K562 (cell line): Measurements from ENCODE around the gene LAPTM5. TPM values are rescaled to one million over a fixed set of nuclear protein-coding genes. Genes with fewer than 3 reads are reported as not detected.

ENCODE experiments used
- ARID4B ChIP-seq: sonication (generic); formaldehyde crosslinking; IDR thresholded peaks from 2 replicates; pipeline ENCODE4 v1.8.0; 2022; ENCODE audit warnings: mild to moderate bottlenecking, missing genetic modification reagents
- ATF1 ChIP-seq, 2 experiments: fragments of 450-650 bp in 1 of 2; IDR thresholded peaks; 2 replicates each; pipeline ENCODE4 v1.6.1; 2016; ENCODE audit warnings: missing compliant biosample characterization in 1 of 2, missing genetic modification characterization in 1 of 2
- CBX5 ChIP-seq: IDR thresholded peaks from 2 replicates; pipeline ENCODE4 v1.6.1; 2014; ENCODE audit warnings: low read depth, borderline replicate concordance
- CLOCK ChIP-seq: fragments of 250-450 bp; sonication (Bioruptor Pico); IDR thresholded peaks from 2 replicates; pipeline ENCODE4 v1.4.0; 2020; ENCODE audit warnings: mild to moderate bottlenecking, moderate library complexity, borderline replicate concordance
- DIDO1 ChIP-seq: fragments of 450-650 bp; IDR thresholded peaks from 2 replicates; pipeline ENCODE4 v1.6.1; 2016; ENCODE audit warnings: low read depth, missing biosample characterization, missing genetic modification characterization
- FOXP1 ChIP-seq: sonication (generic); formaldehyde crosslinking; IDR thresholded peaks from 2 replicates; pipeline ENCODE4 v1.8.0; 2022; ENCODE audit warnings: mild to moderate bottlenecking, missing genetic modification reagents
- KLF10 ChIP-seq: fragments of 250-450 bp; sonication (Bioruptor Pico); IDR thresholded peaks from 2 replicates; pipeline ENCODE4 v1.6.1; 2021; ENCODE audit warnings: matching md5 sums
- MAZ ChIP-seq, 2 experiments: fragments of 450-650 bp in 1 of 2; sonication (generic) in 1 of 2; formaldehyde crosslinking; IDR thresholded peaks in 1 of 2; conservative IDR thresholded peaks in 1 of 2; 2 replicates each; pipeline versions ENCODE4 v1.4.0 to v1.5.0; 2020; ENCODE audit warnings: mild to moderate bottlenecking in 1 of 2, missing genetic modification reagents in 1 of 2
- MXD1 ChIP-seq: fragments of 250-450 bp; sonication (Bioruptor Pico); IDR thresholded peaks from 2 replicates; pipeline ENCODE4 v1.8.0; 2021; ENCODE audit warnings: borderline replicate concordance, mild to moderate bottlenecking, moderate library complexity; ENCODE audit not compliant: poor library complexity, severe bottlenecking
- NEUROD1 ChIP-seq: fragments of 150-350 bp; IDR thresholded peaks from 2 replicates; pipeline ENCODE4 v1.6.1; 2014; ENCODE audit warnings: borderline replicate concordance, low read length, low read depth; ENCODE audit not compliant: partially characterized antibody
- SNRNP70 ChIP-seq: fragments of 200-400 bp; formaldehyde crosslinking; optimal IDR thresholded peaks from 2 replicates; pipeline ENCODE3; 2017; ENCODE audit warnings: low read depth, low read length
- ZBTB8A ChIP-seq: fragments of 450-650 bp; IDR thresholded peaks from 2 replicates; pipeline ENCODE4 v1.6.1; 2018; ENCODE audit warnings: mild to moderate bottlenecking, moderate library complexity; ENCODE audit not compliant: partially characterized antibody
- ZNF143 ChIP-seq: sonication (generic); formaldehyde crosslinking; IDR thresholded peaks from 2 replicates; pipeline ENCODE4 v1.9.0; 2022; ENCODE audit warnings: mild to moderate bottlenecking, missing genetic modification reagents
- ZNF3 ChIP-seq: fragments of 250-450 bp; sonication (Bioruptor Pico); IDR thresholded peaks from 2 replicates; pipeline ENCODE4 v1.5.0; 2021; ENCODE audit warnings: mild to moderate bottlenecking, moderate library complexity
- ZNF639 ChIP-seq, 2 experiments: fragments of 200-800 bp in 1 of 2; sonication (Bioruptor generic) in 1 of 2; sonication (generic) in 1 of 2; formaldehyde crosslinking in 1 of 2; IDR thresholded peaks in 1 of 2; conservative IDR thresholded peaks in 1 of 2; 2 replicates each; pipeline versions ENCODE4 v1.5.0 to v1.6.1; 2016 to 2020; ENCODE audit warnings: missing compliant biosample characterization in 1 of 2, missing genetic modification characterization in 1 of 2, missing genetic modification reagents in 1 of 2
- polyA plus RNA-seq, 8 experiments: library from polyadenylated mRNA; depleted of rRNA in 4 of 8; stranded (reverse) in 5 of 8; unstranded in 3 of 8; fragments of >200 nt; fragmentation: Nextera tagmentation in 2 of 8; fragmentation: Illumina TruSeq in 1 of 8; extraction: Ambion mirVana in 2 of 8; extraction: Trizol in 1 of 8; gene quantifications; 2 replicates each; pipeline versions ENCODE4 v1.2.1 to v1.2.3, GENCODE V29; 2011 to 2014; ENCODE audit warnings: inconsistent platforms in 1 of 8, missing spikeins in 1 of 8
- total RNA-seq, 7 experiments: library from RNA; depleted of rRNA in 6 of 7; stranded (reverse); fragments of >200 nt in 6 of 7; fragmentation: Illumina TruSeq in 2 of 7; extraction: Trizol in 2 of 7; gene quantifications; 2 replicates each; pipeline versions ENCODE4 v1.2.1 to v1.2.3, GENCODE V29; 2011 to 2021; ENCODE audit warnings: low replicate concordance in 1 of 7

LAPTM5 gene
- total and polyA plus RNA-seq, 9 of the 15 experiments (the other 6 are each of a cell fraction or from before 2014, with no cell fraction given), result 2.4 to 47.3 (median 20.3) TPM

- TF ChIP-seq CLOCK (CRISPR knock-in tag) (no peak), KLF10 (no peak), ZNF143 (CRISPR knock-in tag) (peak; percentile 57; the same call in 1 of the 2 replicates), SNRNP70 (no peak), ATF1 (CRISPR knock-in tag; IDR thresholded peaks at IDR 0.05) (no peak), ATF1 (tag; IDR thresholded peaks at IDR 0.05) (peak; percentile 20; the same call in 1 of the 2 replicates), DIDO1 (tag) (no peak), ZNF3 (CRISPR knock-in tag) (no peak), FOXP1 (CRISPR knock-in tag) (no peak), MAZ (CRISPR knock-in tag; conservative IDR thresholded peaks at IDR 0.05 in 1 of 2, IDR thresholded peaks at IDR 0.05 in 1 of 2) (peak in 1 of 2 experiments; percentile 88; a peak in 2 of 4 replicates), CBX5 (peak; percentile 13; the same call in 1 of the 2 replicates), NEUROD1 (peak; percentile 31), MXD1 (CRISPR knock-in tag) (no peak), ZNF639 (CRISPR knock-in tag; conservative IDR thresholded peaks at IDR 0.05 in 1 of 2, IDR thresholded peaks at IDR 0.05 in 1 of 2) (peak in 1 of 2 experiments; percentile 85; a peak in 2 of 4 replicates), ZBTB8A (no peak), ARID4B (CRISPR knock-in tag) (no peak)
These were observed 8.2 kb upstream of the LAPTM5 start (continued) for GRCh38 chr1:30765556-30766434.
